ENCODE measurements around the gene CATSPERZ.

CATSPERZ gene

DNA sequence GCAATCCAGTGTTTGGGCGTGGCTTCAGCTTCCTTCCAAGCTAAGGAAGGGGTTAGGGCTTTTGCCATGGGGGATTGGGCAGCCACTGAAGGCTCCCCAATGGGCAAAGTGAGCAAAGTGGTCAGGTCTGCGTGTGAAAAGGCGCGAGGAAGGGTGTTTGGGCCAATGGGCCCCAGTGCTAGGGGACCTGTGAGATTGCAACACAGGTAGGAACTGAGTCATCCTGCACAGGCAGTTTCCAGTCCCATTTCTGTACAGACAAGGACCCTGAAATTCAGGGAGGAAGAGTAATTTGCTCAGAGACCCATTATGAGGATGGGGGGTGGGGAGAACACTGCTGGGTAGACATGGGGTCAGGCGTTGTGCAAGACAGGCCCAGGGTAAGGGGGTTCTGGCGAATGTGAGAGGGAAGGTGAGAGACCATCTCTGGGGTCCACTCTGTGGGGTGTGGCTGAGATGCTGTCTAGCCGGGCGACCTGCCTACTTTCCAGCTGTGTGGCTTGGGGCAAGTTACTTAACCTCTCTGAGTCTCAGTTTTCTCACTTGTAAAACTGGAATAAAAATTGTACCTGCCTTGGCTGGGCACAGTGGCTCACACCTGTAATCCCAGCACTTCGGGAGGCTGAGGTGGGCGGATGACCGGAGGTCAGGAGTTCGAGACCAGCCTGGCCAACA lies 47.2 kb downstream of the CATSPERZ start:
- H3K27ac ChIP-seq (ENCODE audit: poor library complexity, severe bottlenecking), result peak overlapping the region; percentile 64
- ATAC-seq (ENCODE audit: low read depth) (peak; percentile 49), DNase-seq (ENCODE audit: low spot score) (no peak)
- no peaks in the 10 kb centered on the region for H3K9me3 ChIP-seq (ENCODE audit: severe bottlenecking)
- H3K4me1 ChIP-seq (ENCODE audit: insufficient read depth, poor library complexity, severe bottlenecking), result peaks cover 11% of the 10 kb centered on the region
- no peaks in the 10 kb centered on the region for H3K36me3 ChIP-seq (ENCODE audit: low read depth)
- no peaks in the 10 kb centered on the region for H3K27me3 ChIP-seq (ENCODE audit: insufficient read depth, poor library complexity, severe bottlenecking)
- TF ChIP-seq, protein P1, sequence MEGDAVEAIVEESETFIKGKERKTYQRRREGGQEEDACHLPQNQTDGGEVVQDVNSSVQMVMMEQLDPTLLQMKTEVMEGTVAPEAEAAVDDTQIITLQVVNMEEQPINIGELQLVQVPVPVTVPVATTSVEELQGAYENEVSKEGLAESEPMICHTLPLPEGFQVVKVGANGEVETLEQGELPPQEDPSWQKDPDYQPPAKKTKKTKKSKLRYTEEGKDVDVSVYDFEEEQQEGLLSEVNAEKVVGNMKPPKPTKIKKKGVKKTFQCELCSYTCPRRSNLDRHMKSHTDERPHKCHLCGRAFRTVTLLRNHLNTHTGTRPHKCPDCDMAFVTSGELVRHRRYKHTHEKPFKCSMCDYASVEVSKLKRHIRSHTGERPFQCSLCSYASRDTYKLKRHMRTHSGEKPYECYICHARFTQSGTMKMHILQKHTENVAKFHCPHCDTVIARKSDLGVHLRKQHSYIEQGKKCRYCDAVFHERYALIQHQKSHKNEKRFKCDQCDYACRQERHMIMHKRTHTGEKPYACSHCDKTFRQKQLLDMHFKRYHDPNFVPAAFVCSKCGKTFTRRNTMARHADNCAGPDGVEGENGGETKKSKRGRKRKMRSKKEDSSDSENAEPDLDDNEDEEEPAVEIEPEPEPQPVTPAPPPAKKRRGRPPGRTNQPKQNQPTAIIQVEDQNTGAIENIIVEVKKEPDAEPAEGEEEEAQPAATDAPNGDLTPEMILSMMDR (IDR thresholded peaks at IDR 0.05; ENCODE audit: poor library complexity, severe bottlenecking), result no peak
- no peak overlapping the region for H3K4me3 ChIP-seq (ENCODE audit: severe bottlenecking)

DNA sequence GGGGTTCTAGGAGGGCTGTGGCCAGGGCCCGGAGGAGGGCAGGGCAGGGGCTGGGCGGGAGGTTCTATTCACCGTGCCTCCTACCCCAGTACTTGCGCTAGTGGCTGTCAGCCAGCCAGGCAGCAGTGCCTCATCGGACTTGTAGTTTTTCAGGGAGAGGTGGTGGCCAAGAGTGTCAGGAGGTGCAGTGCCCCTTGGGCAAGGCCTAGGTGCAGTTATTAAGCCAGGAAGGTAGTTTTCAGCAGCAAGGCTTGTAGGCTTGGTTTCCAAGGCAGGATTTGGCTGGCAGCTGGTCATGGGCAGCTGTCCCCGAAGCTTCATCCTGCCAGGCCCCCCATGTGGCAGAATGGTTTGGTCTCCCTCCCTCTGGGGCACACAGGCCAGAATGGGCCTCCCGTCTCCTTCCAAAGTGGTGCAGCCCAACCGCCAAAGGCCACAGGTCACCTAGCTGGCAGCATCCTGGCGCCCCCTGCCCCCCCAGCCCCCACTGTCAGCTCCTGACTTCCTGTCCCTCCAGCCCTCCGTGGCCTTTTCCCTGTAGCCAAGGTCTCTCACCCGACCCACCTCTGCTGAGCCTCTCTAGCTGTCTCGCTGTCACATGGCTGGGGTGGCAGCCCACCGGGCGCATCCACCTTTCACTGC lies 48.3 kb downstream of the CATSPERZ start:
- H3K27ac ChIP-seq (ENCODE audit: poor library complexity, severe bottlenecking), result peak overlapping the region; percentile 64
- H3K36me3 ChIP-seq (ENCODE audit: low read depth), result no peaks in the 10 kb centered on the region
- no peak overlapping the region for H3K4me3 ChIP-seq (ENCODE audit: severe bottlenecking)
- H3K27me3 ChIP-seq (ENCODE audit: insufficient read depth, poor library complexity, severe bottlenecking), result no peaks in the 10 kb centered on the region
- peaks cover 11% of the 10 kb centered on the region for H3K4me1 ChIP-seq (ENCODE audit: insufficient read depth, poor library complexity, severe bottlenecking)
- H3K9me3 ChIP-seq (ENCODE audit: severe bottlenecking), result no peaks in the 10 kb centered on the region
- TF ChIP-seq, protein P1 (IDR thresholded peaks at IDR 0.05; ENCODE audit: poor library complexity, severe bottlenecking), result no peak
- ATAC-seq (ENCODE audit: low read depth) (no peak), DNase-seq (ENCODE audit: low spot score) (no peak)

DNA sequence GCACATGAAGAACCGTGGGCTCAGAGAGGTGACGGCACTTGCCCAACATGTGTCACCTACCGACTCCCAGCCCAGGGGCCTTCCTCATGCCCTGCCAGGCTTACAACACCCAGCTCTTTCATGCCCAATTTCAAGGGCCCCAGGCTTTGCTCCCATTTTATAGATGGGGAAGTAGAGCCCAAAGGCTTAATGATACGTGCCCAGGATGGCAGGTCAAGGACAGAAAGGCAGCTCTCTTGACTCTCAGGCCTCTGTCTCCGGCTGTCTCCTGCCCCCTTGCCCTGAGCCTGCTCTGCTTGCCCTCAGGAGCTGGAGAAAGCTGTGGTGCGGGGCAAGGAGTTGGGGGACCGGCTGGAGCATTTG lies 48.8 kb downstream of the CATSPERZ start:
- H3K4me3 ChIP-seq (ENCODE audit: severe bottlenecking), result no peak overlapping the region
- H3K36me3 ChIP-seq (ENCODE audit: low read depth), result no peaks in the 10 kb centered on the region
- peaks cover 11% of the 10 kb centered on the region for H3K4me1 ChIP-seq (ENCODE audit: insufficient read depth, poor library complexity, severe bottlenecking)
- no peak overlapping the region for H3K27ac ChIP-seq (ENCODE audit: poor library complexity, severe bottlenecking)
- H3K27me3 ChIP-seq (ENCODE audit: insufficient read depth, poor library complexity, severe bottlenecking), result no peaks in the 10 kb centered on the region
- no peaks in the 10 kb centered on the region for H3K9me3 ChIP-seq (ENCODE audit: severe bottlenecking)
- DNase-seq (ENCODE audit: low spot score) (no peak), ATAC-seq (ENCODE audit: low read depth) (no peak)
- TF ChIP-seq, protein P1 (IDR thresholded peaks at IDR 0.05; ENCODE audit: poor library complexity, severe bottlenecking), result no peak

DNA sequence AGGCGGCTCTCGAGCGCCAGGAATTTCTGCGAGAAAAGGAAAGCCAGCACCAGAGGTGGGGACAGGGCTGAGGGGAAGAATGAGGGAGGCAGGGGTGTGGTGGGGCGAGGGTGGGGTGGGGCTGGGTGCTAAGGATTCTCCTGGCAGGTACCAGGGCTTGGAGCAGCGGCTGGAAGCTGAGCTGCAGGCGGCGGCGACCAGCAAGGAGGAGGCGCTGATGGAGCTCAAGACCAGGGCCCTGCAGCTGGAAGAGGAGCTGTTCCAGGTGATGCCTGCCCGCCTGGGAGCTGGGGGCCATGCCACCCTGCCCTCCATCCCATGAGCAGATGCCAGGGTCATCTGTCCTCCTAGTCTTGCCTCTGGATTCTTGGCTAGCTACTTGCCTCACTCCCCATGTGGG lies 49.2 kb downstream of the CATSPERZ start:
- TF ChIP-seq, protein P1 (IDR thresholded peaks at IDR 0.05; ENCODE audit: poor library complexity, severe bottlenecking), result no peak

DNA sequence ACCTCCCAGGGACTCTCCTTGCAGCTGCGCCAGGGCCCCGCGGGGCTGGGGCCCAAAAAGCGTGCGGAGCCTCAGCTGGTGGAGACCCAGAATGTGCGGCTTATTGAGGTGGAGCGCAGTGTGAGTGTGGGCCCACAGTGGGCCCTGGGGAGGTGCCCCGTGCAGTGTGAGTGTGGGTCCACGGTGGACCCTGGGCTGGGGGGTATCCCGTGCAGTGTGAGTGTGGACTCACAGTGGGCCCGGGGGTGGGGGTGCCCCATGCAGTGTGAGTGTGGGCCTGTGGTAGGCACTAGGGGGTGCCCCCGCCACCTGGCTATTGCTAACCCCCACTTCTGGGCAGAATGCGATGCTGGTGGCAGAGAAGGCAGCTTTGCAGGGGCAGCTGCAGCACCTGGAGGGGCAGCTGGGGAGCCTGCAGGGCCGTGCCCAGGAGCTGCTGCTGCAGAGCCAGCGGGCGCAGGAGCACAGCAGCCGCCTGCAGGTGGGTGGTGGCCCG lies 51.0 kb downstream of the CATSPERZ start:
- TF ChIP-seq, protein P1 (IDR thresholded peaks at IDR 0.05; ENCODE audit: poor library complexity, severe bottlenecking), result no peak
- peak; percentile 52 for DNase-seq (ENCODE audit: low spot score)
- Histone ChIP-seq H3K4me3 (ENCODE audit: severe bottlenecking) (no peak overlapping the region), H3K9me3 (ENCODE audit: severe bottlenecking) (no peaks in the 10 kb centered on the region), H3K36me3 (ENCODE audit: low read depth) (no peaks in the 10 kb centered on the region), H3K27ac (ENCODE audit: poor library complexity, severe bottlenecking) (no peak overlapping the region), H3K27me3 (ENCODE audit: insufficient read depth, poor library complexity, severe bottlenecking) (no peaks in the 10 kb centered on the region), H3K4me1 (ENCODE audit: insufficient read depth, poor library complexity, severe bottlenecking) (peaks cover 19% of the 10 kb centered on the region)
- no peak for ATAC-seq (ENCODE audit: low read depth)

More for the DNA sequence above, 49.2 kb downstream of the CATSPERZ start:
- Histone ChIP-seq H3K4me3 (ENCODE audit: severe bottlenecking) (no peak overlapping the region), H3K9me3 (ENCODE audit: severe bottlenecking) (no peaks in the 10 kb centered on the region), H3K27ac (ENCODE audit: poor library complexity, severe bottlenecking) (no peak overlapping the region), H3K36me3 (ENCODE audit: low read depth) (no peaks in the 10 kb centered on the region), H3K27me3 (ENCODE audit: insufficient read depth, poor library complexity, severe bottlenecking) (no peaks in the 10 kb centered on the region), H3K4me1 (ENCODE audit: insufficient read depth, poor library complexity, severe bottlenecking) (peaks cover 11% of the 10 kb centered on the region)
- DNase-seq (ENCODE audit: low spot score), result no peak
- no peak for ATAC-seq (ENCODE audit: low read depth)
